ENCODE data around the gene ZBTB7C.
"Not testable (repeated sequence)": the region's sequence is repeated elsewhere in the genome, so short reads cannot be mapped to it uniquely, and the experiment has no call there.

Gene ZBTB7C

GRCh38 chr18:48284743-48285142 is 124.4 kb downstream of the ZBTB7C start:
- no peaks in the 10 kb centered on the region for H3K36me3 ChIP-seq (ENCODE audit: low read length)
- H3K9me2 ChIP-seq (replicated peaks; ENCODE audit: insufficient read depth, low read length) = no peaks in the 10 kb centered on the region
- TF ChIP-seq EZH2phosphoT487 (conservative IDR thresholded peaks at IDR 0.05; ENCODE audit: low read length) = no peak
- TF ChIP-seq, protein P1, sequence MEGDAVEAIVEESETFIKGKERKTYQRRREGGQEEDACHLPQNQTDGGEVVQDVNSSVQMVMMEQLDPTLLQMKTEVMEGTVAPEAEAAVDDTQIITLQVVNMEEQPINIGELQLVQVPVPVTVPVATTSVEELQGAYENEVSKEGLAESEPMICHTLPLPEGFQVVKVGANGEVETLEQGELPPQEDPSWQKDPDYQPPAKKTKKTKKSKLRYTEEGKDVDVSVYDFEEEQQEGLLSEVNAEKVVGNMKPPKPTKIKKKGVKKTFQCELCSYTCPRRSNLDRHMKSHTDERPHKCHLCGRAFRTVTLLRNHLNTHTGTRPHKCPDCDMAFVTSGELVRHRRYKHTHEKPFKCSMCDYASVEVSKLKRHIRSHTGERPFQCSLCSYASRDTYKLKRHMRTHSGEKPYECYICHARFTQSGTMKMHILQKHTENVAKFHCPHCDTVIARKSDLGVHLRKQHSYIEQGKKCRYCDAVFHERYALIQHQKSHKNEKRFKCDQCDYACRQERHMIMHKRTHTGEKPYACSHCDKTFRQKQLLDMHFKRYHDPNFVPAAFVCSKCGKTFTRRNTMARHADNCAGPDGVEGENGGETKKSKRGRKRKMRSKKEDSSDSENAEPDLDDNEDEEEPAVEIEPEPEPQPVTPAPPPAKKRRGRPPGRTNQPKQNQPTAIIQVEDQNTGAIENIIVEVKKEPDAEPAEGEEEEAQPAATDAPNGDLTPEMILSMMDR (IDR thresholded peaks at IDR 0.05; ENCODE audit: insufficient read depth, low read length, poor library complexity, severe bottlenecking) = no peak
- H3K9me3 ChIP-seq (ENCODE audit: insufficient read depth, low read length) = no peaks in the 10 kb centered on the region
- H3F3A ChIP-seq (ENCODE audit: insufficient read depth) = no peaks in the 10 kb centered on the region
- no peak overlapping the region for H3K4me3 ChIP-seq (ENCODE audit: insufficient read depth, low read length, poor library complexity, severe bottlenecking)
- no peak overlapping the region for H2AFZ ChIP-seq (ENCODE audit: low read depth, low read length, severe bottlenecking)
- no peak overlapping the region for H3K9ac ChIP-seq (ENCODE audit: low read length)
- H3K79me2 ChIP-seq (ENCODE audit: insufficient read depth, low read length) = no peaks in the 10 kb centered on the region
- no peak overlapping the region for H3K4me2 ChIP-seq (ENCODE audit: low read depth, low read length, poor library complexity, severe bottlenecking)
- no peaks in the 10 kb centered on the region for H3K27me3 ChIP-seq (ENCODE audit: low read length)
- H3K27ac ChIP-seq (ENCODE audit: low read depth, low read length) = no peak overlapping the region
- no peaks in the 10 kb centered on the region for H4K20me1 ChIP-seq (ENCODE audit: low read depth, low read length)

GRCh38 chr18:48284011-48284410 is 125.2 kb downstream of the ZBTB7C start:
- not testable (repeated sequence) for H3K9ac ChIP-seq (ENCODE audit: low read length); H3K27me3 ChIP-seq (ENCODE audit: low read length); H4K20me1 ChIP-seq (ENCODE audit: low read depth, low read length); H3K4me2 ChIP-seq (ENCODE audit: low read depth, low read length, poor library complexity, severe bottlenecking); H3K27ac ChIP-seq (ENCODE audit: low read depth, low read length); H3K4me3 ChIP-seq (ENCODE audit: insufficient read depth, low read length, poor library complexity, severe bottlenecking); H3K9me2 ChIP-seq (replicated peaks; ENCODE audit: insufficient read depth, low read length); H3K79me2 ChIP-seq (ENCODE audit: insufficient read depth, low read length); H2AFZ ChIP-seq (ENCODE audit: low read depth, low read length, severe bottlenecking); H3K36me3 ChIP-seq (ENCODE audit: low read length); H3K9me3 ChIP-seq (ENCODE audit: insufficient read depth, low read length); H3F3A ChIP-seq (ENCODE audit: insufficient read depth)

DNA sequence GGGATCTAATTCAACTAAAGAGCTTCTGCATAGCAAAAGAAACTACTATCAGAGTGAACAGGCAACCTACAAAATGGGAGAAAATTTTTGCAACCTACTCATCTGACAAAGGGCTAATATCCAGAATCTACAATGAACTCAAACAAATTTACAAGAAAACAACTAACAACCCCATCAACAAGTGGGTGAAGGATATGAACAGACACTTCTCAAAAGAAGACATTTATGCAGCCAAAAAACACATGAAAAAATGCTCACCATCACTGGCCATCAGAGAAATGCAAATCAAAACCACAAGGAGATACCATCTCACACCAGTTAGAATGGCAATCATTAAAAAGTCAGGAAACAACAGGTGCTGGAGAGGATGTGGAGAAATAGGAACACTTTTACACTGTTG is 127.7 kb downstream of the ZBTB7C start:
- H3K9ac ChIP-seq (ENCODE audit: low read length); H3K9me2 ChIP-seq (replicated peaks; ENCODE audit: insufficient read depth, low read length); H3K9me3 ChIP-seq (ENCODE audit: insufficient read depth, low read length); H3K4me3 ChIP-seq (ENCODE audit: insufficient read depth, low read length, poor library complexity, severe bottlenecking); H2AFZ ChIP-seq (ENCODE audit: low read depth, low read length, severe bottlenecking); H3K4me2 ChIP-seq (ENCODE audit: low read depth, low read length, poor library complexity, severe bottlenecking); H3K27ac ChIP-seq (ENCODE audit: low read depth, low read length); H4K20me1 ChIP-seq (ENCODE audit: low read depth, low read length); H3K27me3 ChIP-seq (ENCODE audit: low read length); H3K36me3 ChIP-seq (ENCODE audit: low read length); H3K79me2 ChIP-seq (ENCODE audit: insufficient read depth, low read length); H3F3A ChIP-seq (ENCODE audit: insufficient read depth): not testable (repeated sequence)

GRCh38 chr18:48279312-48279711 is 129.9 kb downstream of the ZBTB7C start:
- Histone ChIP-seq H3F3A (ENCODE audit: insufficient read depth) (no peaks in the 10 kb centered on the region), H3K9me2 (replicated peaks; ENCODE audit: insufficient read depth, low read length) (no peaks in the 10 kb centered on the region), H2AFZ (ENCODE audit: low read depth, low read length, severe bottlenecking) (no peak overlapping the region), H4K20me1 (ENCODE audit: low read depth, low read length) (no peaks in the 10 kb centered on the region), H3K36me3 (ENCODE audit: low read length) (no peaks in the 10 kb centered on the region), H3K4me2 (ENCODE audit: low read depth, low read length, poor library complexity, severe bottlenecking) (no peak overlapping the region), H3K27ac (ENCODE audit: low read depth, low read length) (no peak overlapping the region), H3K27me3 (ENCODE audit: low read length) (no peaks in the 10 kb centered on the region), H3K4me3 (ENCODE audit: insufficient read depth, low read length, poor library complexity, severe bottlenecking) (no peak overlapping the region), H3K79me2 (ENCODE audit: insufficient read depth, low read length) (no peaks in the 10 kb centered on the region), H3K9ac (ENCODE audit: low read length) (no peak overlapping the region), H3K9me3 (ENCODE audit: insufficient read depth, low read length) (no peaks in the 10 kb centered on the region)
- TF ChIP-seq, protein P1 (IDR thresholded peaks at IDR 0.05; ENCODE audit: insufficient read depth, low read length, poor library complexity, severe bottlenecking) = no peak
- TF ChIP-seq EZH2phosphoT487 (conservative IDR thresholded peaks at IDR 0.05; ENCODE audit: low read length) = no peak

Data from SU-DHL-6 (cell line).